22Rv1 (cell line): ENCODE data around the gene CASP4.

Experiments
- ZFX ChIP-seq: fragments of 450-650 bp; IDR thresholded peaks from 2 replicates; pipeline ENCODE4 v1.6.1; 2017; ENCODE audit warnings: antibody characterized with exemption, borderline replicate concordance
- TF ChIP-seq, protein P1 (sequence below): fragments of 450-650 bp; IDR thresholded peaks from 2 replicates; pipeline ENCODE4 v1.5.1; 2017; ENCODE audit warnings: mild to moderate bottlenecking

DNA sequence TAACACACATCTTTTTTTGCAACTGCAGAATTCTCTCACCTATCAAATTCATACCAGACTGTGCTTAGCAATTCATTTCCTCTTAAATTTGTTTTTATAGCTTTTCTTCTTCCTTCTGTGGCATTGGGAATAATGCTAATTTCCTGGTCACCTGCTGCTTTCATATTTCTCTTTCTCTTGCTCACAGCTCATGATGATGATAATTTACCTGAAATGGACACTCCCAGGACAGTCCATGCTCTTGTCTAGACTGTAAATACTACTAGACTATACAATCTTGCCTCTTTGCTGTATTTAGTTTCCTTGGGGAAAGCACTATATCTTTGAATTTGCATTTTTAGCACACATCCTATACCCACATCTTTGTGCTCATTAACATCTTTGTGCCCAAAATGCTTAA lies 39.1 kb upstream of the CASP4 start:
- TF ChIP-seq, protein P1, sequence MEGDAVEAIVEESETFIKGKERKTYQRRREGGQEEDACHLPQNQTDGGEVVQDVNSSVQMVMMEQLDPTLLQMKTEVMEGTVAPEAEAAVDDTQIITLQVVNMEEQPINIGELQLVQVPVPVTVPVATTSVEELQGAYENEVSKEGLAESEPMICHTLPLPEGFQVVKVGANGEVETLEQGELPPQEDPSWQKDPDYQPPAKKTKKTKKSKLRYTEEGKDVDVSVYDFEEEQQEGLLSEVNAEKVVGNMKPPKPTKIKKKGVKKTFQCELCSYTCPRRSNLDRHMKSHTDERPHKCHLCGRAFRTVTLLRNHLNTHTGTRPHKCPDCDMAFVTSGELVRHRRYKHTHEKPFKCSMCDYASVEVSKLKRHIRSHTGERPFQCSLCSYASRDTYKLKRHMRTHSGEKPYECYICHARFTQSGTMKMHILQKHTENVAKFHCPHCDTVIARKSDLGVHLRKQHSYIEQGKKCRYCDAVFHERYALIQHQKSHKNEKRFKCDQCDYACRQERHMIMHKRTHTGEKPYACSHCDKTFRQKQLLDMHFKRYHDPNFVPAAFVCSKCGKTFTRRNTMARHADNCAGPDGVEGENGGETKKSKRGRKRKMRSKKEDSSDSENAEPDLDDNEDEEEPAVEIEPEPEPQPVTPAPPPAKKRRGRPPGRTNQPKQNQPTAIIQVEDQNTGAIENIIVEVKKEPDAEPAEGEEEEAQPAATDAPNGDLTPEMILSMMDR: no peak
- TF ChIP-seq ZFX: no peak
